ENCODE results near the gene DUSP5. TPM values are rescaled to one million over a fixed set of nuclear protein-coding genes. Genes with fewer than 3 reads are reported as not detected.
A peak's percentile ranks its signal among the peaks of the same experiment; 100 is the strongest.

DUSP5 gene
- total RNA-seq, 1 donor from 2014 or later = 15.0 TPM

DNA sequence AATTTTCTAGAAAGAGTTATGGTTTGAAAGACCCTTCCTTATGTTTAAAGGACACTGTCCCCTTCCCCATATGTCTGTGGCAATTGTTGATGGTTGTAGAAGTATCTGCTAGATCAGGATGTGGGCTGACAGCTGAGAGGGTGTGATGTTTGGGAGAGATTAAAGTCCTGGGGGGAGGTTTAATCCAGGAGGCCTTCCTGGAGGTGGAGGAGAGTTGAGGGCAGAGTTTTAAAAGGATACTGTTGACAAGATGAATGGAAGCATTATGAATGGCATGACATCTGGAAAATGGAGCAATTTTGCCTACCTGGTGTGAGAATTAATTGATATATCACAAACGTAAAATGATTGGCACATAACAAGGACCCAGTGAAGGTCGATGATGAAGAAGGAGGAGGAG is 36.9 kb downstream of the DUSP5 start:
- no peaks in the 10 kb centered on the region for H3K27me3 ChIP-seq (ENCODE audit: low read depth)
- intact Hi-C loops (cut with micrococcal nuclease) = no loop called here
- H3K4me1 ChIP-seq = peaks cover 8% of the 10 kb centered on the region
- H3K9me3 ChIP-seq (replicated peaks) = no peaks in the 10 kb centered on the region
- H3K27ac ChIP-seq (replicated peaks) = no peak overlapping the region
- DNase-seq = no peak
- H3K4me3 ChIP-seq = no peak overlapping the region
- no peaks in the 10 kb centered on the region for H3K36me3 ChIP-seq
- TF ChIP-seq, protein P1, sequence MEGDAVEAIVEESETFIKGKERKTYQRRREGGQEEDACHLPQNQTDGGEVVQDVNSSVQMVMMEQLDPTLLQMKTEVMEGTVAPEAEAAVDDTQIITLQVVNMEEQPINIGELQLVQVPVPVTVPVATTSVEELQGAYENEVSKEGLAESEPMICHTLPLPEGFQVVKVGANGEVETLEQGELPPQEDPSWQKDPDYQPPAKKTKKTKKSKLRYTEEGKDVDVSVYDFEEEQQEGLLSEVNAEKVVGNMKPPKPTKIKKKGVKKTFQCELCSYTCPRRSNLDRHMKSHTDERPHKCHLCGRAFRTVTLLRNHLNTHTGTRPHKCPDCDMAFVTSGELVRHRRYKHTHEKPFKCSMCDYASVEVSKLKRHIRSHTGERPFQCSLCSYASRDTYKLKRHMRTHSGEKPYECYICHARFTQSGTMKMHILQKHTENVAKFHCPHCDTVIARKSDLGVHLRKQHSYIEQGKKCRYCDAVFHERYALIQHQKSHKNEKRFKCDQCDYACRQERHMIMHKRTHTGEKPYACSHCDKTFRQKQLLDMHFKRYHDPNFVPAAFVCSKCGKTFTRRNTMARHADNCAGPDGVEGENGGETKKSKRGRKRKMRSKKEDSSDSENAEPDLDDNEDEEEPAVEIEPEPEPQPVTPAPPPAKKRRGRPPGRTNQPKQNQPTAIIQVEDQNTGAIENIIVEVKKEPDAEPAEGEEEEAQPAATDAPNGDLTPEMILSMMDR (IDR thresholded peaks at IDR 0.05; ENCODE audit: borderline replicate concordance) = no peak

DNA sequence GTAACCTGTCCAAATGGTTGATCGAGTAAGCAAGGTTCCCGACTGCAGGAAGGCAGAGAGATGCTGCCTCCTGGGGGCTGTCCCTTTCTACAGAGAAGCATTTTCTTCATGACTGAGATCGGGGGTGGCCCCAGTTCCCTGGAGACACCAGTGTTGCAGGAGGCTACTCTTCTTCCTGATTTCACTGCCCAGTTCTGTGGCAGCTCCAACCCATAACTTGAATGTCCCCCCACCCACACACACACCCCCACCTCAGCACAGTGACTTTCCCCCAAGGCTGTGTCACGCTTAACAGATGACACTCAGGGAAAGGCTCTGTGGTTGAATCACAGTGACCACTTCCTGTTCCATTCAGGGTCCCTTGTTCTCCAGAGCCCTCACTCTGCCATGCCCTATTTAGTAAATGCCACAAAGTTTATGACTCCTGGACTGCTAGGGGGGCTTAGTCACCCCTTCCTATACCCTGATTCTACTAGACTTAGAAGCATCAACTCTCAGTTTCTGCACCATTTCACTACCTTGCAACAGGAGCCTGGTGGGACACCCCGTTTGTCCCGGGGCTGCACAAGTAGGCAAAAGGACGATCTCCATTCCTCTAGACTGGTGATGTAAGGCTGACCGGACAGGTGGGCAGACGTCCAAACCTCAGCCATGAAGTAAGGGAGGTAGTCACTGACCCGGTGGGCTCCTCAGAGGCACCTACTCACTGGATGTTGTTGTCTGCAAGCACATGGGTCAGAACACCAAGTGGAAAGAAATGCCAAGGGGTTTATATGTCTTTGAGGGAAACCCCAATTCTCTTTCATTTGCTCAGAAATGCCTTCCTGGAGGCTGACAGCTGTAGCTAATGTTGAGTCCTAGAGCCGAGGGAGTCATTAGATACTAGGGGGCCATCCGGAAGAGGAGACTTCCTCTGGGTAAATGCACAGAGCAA is 38.5 kb downstream of the DUSP5 start:
- Histone ChIP-seq H3K4me3 (no peak overlapping the region), H3K4me1 (no peaks in the 10 kb centered on the region), H3K27me3 (ENCODE audit: low read depth) (no peaks in the 10 kb centered on the region), H3K36me3 (no peaks in the 10 kb centered on the region), H3K9me3 (replicated peaks) (no peaks in the 10 kb centered on the region), H3K27ac (replicated peaks) (no peak overlapping the region)
- TF ChIP-seq, protein P1 (IDR thresholded peaks at IDR 0.05; ENCODE audit: borderline replicate concordance) = peak; percentile 69
- peak; percentile 32 for DNase-seq
- intact Hi-C loops (cut with micrococcal nuclease) = no loop called here

DNA sequence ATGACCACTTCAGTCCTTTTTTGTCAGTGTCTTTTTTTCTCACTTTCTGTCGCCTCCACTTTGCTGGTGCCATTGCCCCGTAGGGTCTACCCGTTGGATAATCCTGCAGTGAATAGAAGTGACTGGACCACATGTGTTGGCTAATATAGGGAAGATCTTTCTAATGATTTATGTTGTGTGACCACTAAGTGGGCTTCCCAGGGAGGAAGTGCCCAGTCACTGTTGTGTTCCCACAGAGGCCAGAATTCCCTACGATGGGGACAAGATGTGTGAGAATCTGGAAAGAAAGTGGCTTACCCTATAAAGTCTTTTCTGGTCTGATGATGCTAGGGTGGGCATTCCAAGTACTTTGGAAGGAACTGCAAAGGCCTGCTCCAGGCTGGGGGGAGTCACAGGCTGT is 41.4 kb downstream of the DUSP5 start:
- intact Hi-C loops (cut with micrococcal nuclease) = no loop called here
- DNase-seq = no peak
- TF ChIP-seq, protein P1 (IDR thresholded peaks at IDR 0.05; ENCODE audit: borderline replicate concordance) = no peak
- Histone ChIP-seq H3K4me3 (no peak overlapping the region), H3K9me3 (replicated peaks) (no peaks in the 10 kb centered on the region), H3K4me1 (no peaks in the 10 kb centered on the region), H3K27ac (replicated peaks) (no peak overlapping the region), H3K27me3 (ENCODE audit: low read depth) (no peaks in the 10 kb centered on the region), H3K36me3 (no peaks in the 10 kb centered on the region)

DNA sequence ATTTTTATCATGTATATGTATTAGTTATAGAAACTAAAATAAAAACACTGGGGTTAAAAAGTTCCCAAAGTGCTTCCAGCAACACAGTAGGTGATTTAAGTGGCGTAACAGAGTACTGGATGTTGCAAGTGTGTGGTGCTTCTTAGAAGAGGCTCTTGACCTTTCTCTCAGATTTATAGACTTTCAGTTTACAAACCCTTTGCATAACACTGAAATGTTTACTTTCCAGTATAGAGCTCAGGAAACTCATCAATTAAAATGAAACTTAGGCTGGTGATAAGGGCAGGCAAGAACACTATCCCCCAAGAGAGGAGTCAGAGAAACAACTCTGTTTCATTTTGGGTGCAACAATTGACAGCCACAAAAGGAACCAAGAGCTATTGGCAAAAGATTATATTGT is 42.3 kb downstream of the DUSP5 start:
- no peak overlapping the region for H3K27ac ChIP-seq (replicated peaks)
- no peaks in the 10 kb centered on the region for H3K4me1 ChIP-seq
- TF ChIP-seq, protein P1 (IDR thresholded peaks at IDR 0.05; ENCODE audit: borderline replicate concordance) = no peak
- no peaks in the 10 kb centered on the region for H3K27me3 ChIP-seq (ENCODE audit: low read depth)
- H3K4me3 ChIP-seq = no peak overlapping the region
- no peaks in the 10 kb centered on the region for H3K36me3 ChIP-seq
- no peak for DNase-seq
- H3K9me3 ChIP-seq (replicated peaks) = no peaks in the 10 kb centered on the region
- intact Hi-C loops (cut with micrococcal nuclease) = no loop called here

DNA sequence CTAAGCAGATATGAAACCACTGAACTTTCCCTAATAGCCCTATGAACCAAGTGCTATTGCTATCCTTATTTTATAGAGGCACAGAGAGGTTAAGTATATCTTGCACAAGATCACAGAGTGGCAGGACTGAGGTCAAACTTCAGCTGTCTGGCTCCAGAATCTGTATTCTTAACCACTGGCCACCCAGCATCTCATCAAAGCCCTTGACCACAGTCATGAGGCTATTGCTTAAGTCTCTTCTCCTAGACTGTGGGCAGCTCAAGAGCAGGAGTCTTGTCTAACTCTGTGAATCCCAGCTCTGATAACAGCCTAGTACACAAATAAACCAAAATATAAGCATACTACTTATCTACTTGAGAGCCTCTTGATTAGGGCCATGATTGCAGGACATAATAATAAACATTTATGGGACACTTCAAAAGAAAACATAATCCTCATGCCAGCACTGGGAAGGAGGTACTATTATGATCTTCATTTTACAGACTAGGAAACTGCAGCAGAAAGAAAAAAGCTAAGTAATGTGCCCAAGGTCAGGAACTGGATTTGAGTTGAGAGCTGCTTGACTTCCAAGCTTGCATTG is 47.3 kb downstream of the DUSP5 start:
- H3K27ac ChIP-seq (replicated peaks) = peak overlapping the region; percentile 51
- peaks cover 12% of the 10 kb centered on the region for H3K4me1 ChIP-seq
- no peak overlapping the region for H3K4me3 ChIP-seq
- intact Hi-C loops (cut with micrococcal nuclease) = no loop called here
- H3K36me3 ChIP-seq = no peaks in the 10 kb centered on the region
- no peaks in the 10 kb centered on the region for H3K9me3 ChIP-seq (replicated peaks)
- no peak for DNase-seq
- TF ChIP-seq, protein P1 (IDR thresholded peaks at IDR 0.05; ENCODE audit: borderline replicate concordance) = no peak
- H3K27me3 ChIP-seq (ENCODE audit: low read depth) = no peaks in the 10 kb centered on the region
